A673 (cell line): ENCODE data around the gene PPFIBP1. TPM values are rescaled to one million over a fixed set of nuclear protein-coding genes. Genes with fewer than 3 reads are reported as not detected.
A peak's percentile ranks its signal among the peaks of the same experiment; 100 is the strongest.

Experiments
- BruUV-seq: library from RNA; stranded (reverse); fragments of 400-500 nt; replicated peaks from 2 replicates; lab custom pipeline; 2021; lab: Mats Ljungman, UMichigan
- CTCF ChIA-PET: fragments of 300-600 bp; sonication (Branson Sonifier 250); formaldehyde crosslinking; loops from one replicate; lab custom pipeline; 2022; ENCODE audit warnings: antibody characterized with exemption; lab: Charles Lee
- POLR2A ChIA-PET: fragments of 300-600 bp; sonication (Branson Sonifier 250); formaldehyde crosslinking; loops from one replicate; lab custom pipeline; 2022; ENCODE audit warnings: antibody characterized with exemption; ENCODE audit not compliant: low non-redundant PET; lab: Charles Lee
- DNase-seq: peaks from one replicate; pipeline ENCODE4 v3.0.0-alpha.2; 2015; ENCODE audit warnings: low spot score
- H3K27ac ChIP-seq: fragments of 200-600 bp; sonication (generic); 2 replicates; pipeline ENCODE4 v1.5.1; 2016; ENCODE audit warnings: mixed run types, low read depth, mild to moderate bottlenecking, mixed read lengths, antibody characterized with exemption, low read length; ENCODE audit not compliant: poor library complexity, severe bottlenecking
- H3K27me3 ChIP-seq: fragments of 200-600 bp; sonication (generic); replicated peaks from 2 replicates; pipeline ENCODE4 v1.6.1; 2017; ENCODE audit warnings: mixed run types, low read depth, mild to moderate bottlenecking, mixed read lengths, antibody characterized with exemption, low read length; ENCODE audit not compliant: insufficient read depth, poor library complexity
- H3K36me3 ChIP-seq: fragments of 200-600 bp; sonication (generic); 2 replicates; pipeline ENCODE4 v1.6.1; 2016; ENCODE audit warnings: mixed run types, mild to moderate bottlenecking, mixed read lengths, antibody characterized with exemption, low read length; ENCODE audit not compliant: insufficient read depth, poor library complexity, severe bottlenecking
- H3K4me1 ChIP-seq: fragments of 200-600 bp; sonication (generic); 2 replicates; pipeline ENCODE4 v1.6.1; 2017; ENCODE audit warnings: mixed run types, mild to moderate bottlenecking, mixed read lengths, antibody characterized with exemption, low read length; ENCODE audit not compliant: insufficient read depth, poor library complexity, severe bottlenecking
- H3K4me3 ChIP-seq: fragments of 200-600 bp; sonication (generic); 2 replicates; pipeline ENCODE4 v1.5.1; 2016; ENCODE audit warnings: low read depth, mixed run types, mild to moderate bottlenecking, mixed read lengths, low read length; ENCODE audit not compliant: poor library complexity, severe bottlenecking
- H3K9me3 ChIP-seq: fragments of 200-600 bp; sonication (generic); 2 replicates; pipeline ENCODE4 v1.6.1; 2016; ENCODE audit warnings: mixed run types, low read depth, mild to moderate bottlenecking, mixed read lengths, antibody characterized with exemption, low read length; ENCODE audit not compliant: poor library complexity, severe bottlenecking
- EZH2 ChIP-seq: fragments of 200-600 bp; sonication (generic); IDR thresholded peaks from 2 replicates; pipeline ENCODE4 v1.6.1; 2017; ENCODE audit warnings: borderline replicate concordance, low read depth, mild to moderate bottlenecking, mixed read lengths, antibody characterized with exemption, low read length; ENCODE audit not compliant: poor library complexity, severe bottlenecking
- intact Hi-C: fragments of 100-400 bp; cut with micrococcal nuclease; formaldehyde crosslinking; loops from one replicate; pipeline ENCODE4 v1.10.0; 2022; ENCODE audit not compliant: unreplicated experiment
- total RNA-seq: library from RNA; stranded (reverse); gene quantifications from 2 replicates; pipeline ENCODE4 v1.2.3, GENCODE V29; 2021
- TF ChIP-seq, protein P1 (sequence below): fragments of 300-800, 200-600 bp; sonication (generic); conservative IDR thresholded peaks from 2 replicates; pipeline ENCODE4 v1.5.1; 2017; ENCODE audit warnings: low read depth, mild to moderate bottlenecking, antibody characterized with exemption, low read length, moderate library complexity, mixed read lengths

Gene PPFIBP1
- total RNA-seq, 1 experiment from 2014 or later = 41.2 TPM

DNA sequence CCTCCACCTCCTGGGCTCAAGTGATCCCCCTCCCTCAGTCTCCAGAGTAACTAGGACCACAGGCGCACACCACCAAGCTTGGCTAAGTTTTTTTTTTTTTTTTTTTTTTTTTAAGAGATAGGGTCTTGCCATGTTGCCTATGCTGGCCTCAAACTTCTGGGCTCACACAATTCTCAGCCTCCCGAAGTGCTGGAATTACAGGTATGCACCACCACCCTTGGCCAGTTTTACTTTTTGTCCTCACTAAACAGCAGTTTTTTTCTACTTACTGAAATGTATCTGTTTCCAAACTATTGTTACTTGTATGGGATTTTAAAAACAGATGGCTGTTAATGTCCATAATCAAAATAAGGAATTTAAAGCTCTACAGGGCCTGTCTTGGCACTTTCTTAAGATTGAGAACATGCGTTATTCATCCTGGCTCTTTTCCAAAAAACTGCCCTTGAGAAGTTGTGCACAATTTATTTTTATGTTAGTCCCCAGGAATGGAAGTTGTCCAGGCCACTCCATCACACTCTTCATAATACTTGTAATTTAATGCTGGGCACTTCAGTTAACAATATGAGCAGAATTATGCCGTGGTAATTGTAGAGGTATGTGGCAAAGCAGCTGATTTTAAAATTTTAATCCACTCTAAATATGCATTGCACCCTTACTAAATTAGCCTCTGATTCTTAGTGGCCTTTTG lies 120.3 kb downstream of the PPFIBP1 start:
- Histone ChIP-seq H3K27ac (no peak overlapping the region), H3K4me1 (peaks cover 12% of the 10 kb centered on the region), H3K36me3 (no peaks in the 10 kb centered on the region), H3K9me3 (no peaks in the 10 kb centered on the region), H3K4me3 (no peak overlapping the region), H3K27me3 (no peaks in the 10 kb centered on the region)
- TF ChIP-seq, protein P1, sequence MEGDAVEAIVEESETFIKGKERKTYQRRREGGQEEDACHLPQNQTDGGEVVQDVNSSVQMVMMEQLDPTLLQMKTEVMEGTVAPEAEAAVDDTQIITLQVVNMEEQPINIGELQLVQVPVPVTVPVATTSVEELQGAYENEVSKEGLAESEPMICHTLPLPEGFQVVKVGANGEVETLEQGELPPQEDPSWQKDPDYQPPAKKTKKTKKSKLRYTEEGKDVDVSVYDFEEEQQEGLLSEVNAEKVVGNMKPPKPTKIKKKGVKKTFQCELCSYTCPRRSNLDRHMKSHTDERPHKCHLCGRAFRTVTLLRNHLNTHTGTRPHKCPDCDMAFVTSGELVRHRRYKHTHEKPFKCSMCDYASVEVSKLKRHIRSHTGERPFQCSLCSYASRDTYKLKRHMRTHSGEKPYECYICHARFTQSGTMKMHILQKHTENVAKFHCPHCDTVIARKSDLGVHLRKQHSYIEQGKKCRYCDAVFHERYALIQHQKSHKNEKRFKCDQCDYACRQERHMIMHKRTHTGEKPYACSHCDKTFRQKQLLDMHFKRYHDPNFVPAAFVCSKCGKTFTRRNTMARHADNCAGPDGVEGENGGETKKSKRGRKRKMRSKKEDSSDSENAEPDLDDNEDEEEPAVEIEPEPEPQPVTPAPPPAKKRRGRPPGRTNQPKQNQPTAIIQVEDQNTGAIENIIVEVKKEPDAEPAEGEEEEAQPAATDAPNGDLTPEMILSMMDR = no peak
- no peak for TF ChIP-seq EZH2
- peak; percentile 59 for DNase-seq
- intact Hi-C loops = no loop called here
- CTCF ChIA-PET = no interaction called here
- POLR2A ChIA-PET = no interaction called here
- no TSS peak for BruUV-seq

DNA sequence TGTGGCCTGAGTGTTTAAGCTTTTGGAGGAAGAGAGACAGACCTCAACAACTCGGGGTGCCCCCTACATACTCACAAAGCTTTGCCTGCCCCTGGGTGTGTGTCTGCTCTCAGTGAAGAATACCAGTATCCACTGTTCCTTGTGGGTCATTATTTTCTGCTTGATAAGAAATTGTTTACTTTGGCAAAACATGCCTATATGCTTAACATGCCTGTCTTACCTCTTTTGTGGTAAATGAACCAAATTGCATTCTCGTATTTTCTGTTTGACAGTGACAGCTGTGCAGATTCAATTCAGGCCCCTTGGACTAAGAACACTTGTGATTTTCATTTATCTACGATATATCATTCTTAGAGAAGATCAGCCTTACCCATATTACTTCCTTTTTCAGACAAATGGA lies 121.7 kb downstream of the PPFIBP1 start:
- no peak for TF ChIP-seq EZH2
- TF ChIP-seq, protein P1 = no peak
- H3K4me3 ChIP-seq = no peak overlapping the region
- POLR2A ChIA-PET = no interaction called here

DNA sequence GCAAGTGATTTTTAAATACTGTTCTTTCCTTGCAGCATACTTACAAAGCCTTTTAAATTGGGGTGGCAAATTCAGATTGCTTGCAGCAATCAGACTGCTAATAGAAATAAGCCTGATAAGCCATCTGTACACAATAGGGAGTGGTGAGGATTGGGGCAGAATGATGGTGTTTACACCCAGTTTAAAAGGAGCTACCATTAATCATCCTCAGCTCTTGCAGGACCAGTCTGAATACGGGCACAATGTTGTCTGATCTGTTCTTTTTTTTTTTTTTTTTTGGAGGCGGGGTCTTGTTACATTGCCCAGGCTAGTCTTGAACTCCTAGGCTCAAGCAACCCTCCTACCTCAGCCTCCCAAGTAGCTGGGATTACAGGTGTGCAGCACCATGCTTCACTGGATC lies 122.1 kb downstream of the PPFIBP1 start:
- intact Hi-C loops = no loop called here
- Histone ChIP-seq H3K4me3 (no peak overlapping the region), H3K4me1 (peaks cover 12% of the 10 kb centered on the region), H3K9me3 (no peaks in the 10 kb centered on the region), H3K27me3 (no peaks in the 10 kb centered on the region), H3K27ac (no peak overlapping the region), H3K36me3 (no peaks in the 10 kb centered on the region)
- DNase-seq = no peak
- TF ChIP-seq EZH2 = no peak
- TF ChIP-seq, protein P1 = no peak
- no TSS peak for BruUV-seq
- ChIA-PET POLR2A (no interaction called here), CTCF (no interaction called here)

More for the DNA sequence above, 121.7 kb downstream of the PPFIBP1 start:
- Histone ChIP-seq H3K4me1 (peaks cover 12% of the 10 kb centered on the region), H3K27me3 (no peaks in the 10 kb centered on the region), H3K27ac (no peak overlapping the region), H3K36me3 (no peaks in the 10 kb centered on the region), H3K9me3 (no peaks in the 10 kb centered on the region)
- intact Hi-C loops = no loop called here
- BruUV-seq = no TSS peak
- no peak for DNase-seq
- CTCF ChIA-PET = no interaction called here
